GM12891 (cell line): ENCODE results near the gene C3.

Source experiments
- DNase-seq: peaks from one replicate; pipeline ENCODE4 v3.0.0; 2011; ENCODE audit warnings: low spot score; ENCODE audit not compliant: insufficient read length
- FAIRE-seq: peaks from 2 replicates; lab custom pipeline; 2011; peaks lifted over from hg19 to GRCh38; lab: Jason Lieb, UNC
- PAX5 ChIP-seq: IDR thresholded peaks from 2 replicates; pipeline ENCODE4 v1.6.1; 2011; ENCODE audit warnings: low read length, moderate library complexity, mild to moderate bottlenecking; ENCODE audit not compliant: insufficient read depth, severe bottlenecking
- POLR2A ChIP-seq: IDR thresholded peaks from 2 replicates; pipeline ENCODE4 v1.6.1; 2011; ENCODE audit warnings: low read depth, low read length, control low read depth
- POLR2AphosphoS5 ChIP-seq: IDR thresholded peaks from 2 replicates; pipeline ENCODE4 v1.6.1; 2011; ENCODE audit warnings: low read depth, low read length, control low read depth
- POU2F2 ChIP-seq: IDR thresholded peaks from 2 replicates; pipeline ENCODE4 v1.6.1; 2011; ENCODE audit warnings: low read depth, mild to moderate bottlenecking, control low read depth, low read length, moderate library complexity
- SPI1 ChIP-seq: IDR thresholded peaks from 2 replicates; pipeline ENCODE4 v1.6.1; 2011; ENCODE audit warnings: low read depth, low read length, control low read depth
- TAF1 ChIP-seq: IDR thresholded peaks from 2 replicates; pipeline ENCODE4 v1.6.1; 2011; ENCODE audit warnings: low read depth, low read length, control low read depth

Gene C3

DNA sequence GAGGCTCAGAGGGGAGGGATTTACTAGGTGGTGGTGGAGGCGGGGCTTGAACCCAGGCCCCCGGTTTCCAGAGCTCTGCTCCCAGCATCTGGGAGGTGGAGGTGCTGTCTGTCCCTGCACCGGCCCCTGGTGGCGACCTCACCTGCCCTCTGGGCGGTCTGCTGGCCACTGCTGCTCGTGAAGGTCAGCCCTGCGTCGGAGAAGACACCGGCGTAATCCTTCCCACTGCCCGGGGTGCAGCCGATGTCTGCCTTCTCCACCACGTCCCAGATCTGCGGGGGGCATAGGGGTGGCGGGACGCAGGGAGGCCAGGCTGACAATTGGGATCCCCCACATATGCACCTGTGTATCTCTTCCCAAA lies 12.8 kb downstream of the C3 start:
- TF ChIP-seq POLR2AphosphoS5 (no peak), POU2F2 (no peak), PAX5 (no peak), POLR2A (no peak), SPI1 (no peak), TAF1 (no peak)
- FAIRE-seq (no peak), DNase-seq (no peak)

DNA sequence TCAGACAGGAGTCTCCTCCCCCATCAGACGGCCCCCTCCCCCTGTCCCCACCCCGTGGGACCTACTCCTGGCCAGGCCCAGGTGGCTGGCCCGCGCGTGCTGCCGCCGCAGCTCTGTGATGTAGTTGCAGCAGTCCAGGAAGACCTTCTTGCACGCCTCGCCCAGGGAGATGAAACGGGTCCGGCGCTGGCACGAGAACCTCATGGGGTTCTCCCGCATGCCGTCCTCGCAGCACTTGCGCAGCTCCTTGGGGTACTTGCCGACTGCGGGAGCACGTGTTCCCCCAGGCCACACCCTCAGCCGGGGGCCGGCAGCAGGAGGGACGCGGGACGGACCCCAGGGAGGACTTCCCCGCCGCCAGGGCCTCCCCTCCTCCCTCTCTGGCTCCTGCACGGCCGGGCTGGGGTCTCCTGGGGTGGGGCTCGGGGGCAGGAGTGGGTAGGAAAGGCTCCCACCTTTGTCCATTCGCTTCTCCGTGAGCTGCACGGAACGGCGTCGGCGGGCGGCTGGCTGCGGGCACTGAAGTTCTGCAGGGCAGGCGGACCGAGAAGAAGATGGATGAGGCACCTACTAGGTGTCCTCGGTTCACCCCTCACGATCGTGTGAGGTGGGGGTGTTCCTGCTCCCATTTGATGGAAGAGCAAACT lies 13.3 kb downstream of the C3 start:
- TF ChIP-seq PAX5 (no peak), POLR2AphosphoS5 (no peak)
- FAIRE-seq, result no peak
- DNase-seq, result no peak

DNA sequence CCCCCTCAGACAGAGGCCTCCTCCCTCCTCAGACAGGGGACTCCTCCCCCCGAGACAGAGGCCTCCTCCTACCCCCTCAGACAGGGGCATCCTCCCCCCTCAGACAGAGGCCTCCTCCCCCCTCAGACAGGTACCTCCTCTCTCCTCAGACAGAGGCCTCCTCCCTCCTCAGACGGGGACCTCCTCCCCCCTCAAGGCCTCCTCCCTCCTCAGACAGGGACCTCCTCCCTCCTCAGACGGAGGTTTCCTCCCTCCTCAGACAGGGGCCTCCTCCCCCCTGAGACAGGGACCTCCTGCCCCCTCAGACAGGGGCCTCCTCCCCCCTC lies 13.9 kb downstream of the C3 start:
- DNase-seq, result no peak
- no peak for FAIRE-seq

GRCh38 chr19:6705931-6706632 lies 14.4 kb downstream of the C3 start:
- no peak for TF ChIP-seq TAF1
- no peak for TF ChIP-seq POLR2AphosphoS5
- TF ChIP-seq POLR2A, result no peak
- TF ChIP-seq POU2F2, result no peak
- no peak for TF ChIP-seq SPI1
- no peak for TF ChIP-seq PAX5

More for the DNA sequence above, 13.9 kb downstream of the C3 start:
- no peak for TF ChIP-seq SPI1
- no peak for TF ChIP-seq TAF1
- TF ChIP-seq PAX5, result no peak
- TF ChIP-seq POU2F2, result no peak
- no peak for TF ChIP-seq POLR2A
- no peak for TF ChIP-seq POLR2AphosphoS5

GRCh38 chr19:6700586-6701316 lies 19.7 kb downstream of the C3 start:
- FAIRE-seq (no peak), DNase-seq (no peak)
- TF ChIP-seq SPI1 (no peak), POU2F2 (no peak), POLR2A (no peak), POLR2AphosphoS5 (no peak), PAX5 (no peak), TAF1 (no peak)

More at GRCh38 chr19:6705931-6706632, 14.4 kb downstream of the C3 start:
- FAIRE-seq, result no peak
- DNase-seq, result no peak

DNA sequence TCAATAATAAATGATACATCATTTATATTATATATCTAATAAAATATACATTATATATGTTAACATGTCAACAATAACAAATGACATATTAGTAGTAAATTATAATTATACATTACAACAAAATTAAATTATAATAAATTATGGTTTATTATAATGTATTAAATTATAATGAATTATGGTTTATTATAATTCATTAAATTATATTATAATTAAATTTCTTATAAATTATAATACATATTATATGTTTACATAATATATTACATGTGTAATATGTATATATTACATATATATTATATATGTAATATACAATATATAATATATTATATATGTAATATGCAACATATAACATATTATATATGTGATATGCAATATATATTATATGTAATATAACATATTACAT lies 20.5 kb downstream of the C3 start:
- TF ChIP-seq PAX5 (no peak), POLR2AphosphoS5 (no peak), TAF1 (no peak), POLR2A (no peak), SPI1 (no peak), POU2F2 (no peak)
- FAIRE-seq (no peak), DNase-seq (no peak)

DNA sequence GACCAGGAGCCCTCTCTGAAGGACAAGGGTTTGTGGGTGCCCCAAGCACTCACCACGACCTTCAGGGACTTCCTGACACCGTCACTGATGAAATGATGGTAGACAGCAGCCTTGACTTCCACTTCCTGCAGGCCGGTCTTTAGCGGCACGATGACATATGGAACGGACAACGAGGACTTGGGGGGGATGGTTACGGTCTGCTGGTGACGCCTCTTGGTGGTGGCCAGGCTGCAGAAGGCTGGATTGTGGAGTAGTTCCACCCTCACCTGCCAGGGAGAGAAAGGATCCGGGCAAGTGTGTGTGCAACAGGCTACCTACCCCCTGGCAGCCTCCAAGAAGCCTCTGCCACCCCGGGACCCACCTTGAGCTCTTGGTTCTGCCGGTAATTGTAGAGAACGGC lies 23.2 kb downstream of the C3 start:
- no peak for DNase-seq

GRCh38 chr19:6696239-6696820 lies 24.1 kb downstream of the C3 start:
- no peak for TF ChIP-seq SPI1
- no peak for TF ChIP-seq PAX5
- FAIRE-seq, result no peak
- no peak for DNase-seq

More for the DNA sequence above, 23.2 kb downstream of the C3 start:
- TF ChIP-seq POLR2AphosphoS5 (no peak), POU2F2 (no peak), PAX5 (no peak), SPI1 (no peak), POLR2A (no peak), TAF1 (no peak)
- no peak for FAIRE-seq

GRCh38 chr19:6694147-6694815 lies 26.2 kb downstream of the C3 start:
- no peak for FAIRE-seq
- no peak for TF ChIP-seq SPI1
- TF ChIP-seq PAX5, result no peak
- TF ChIP-seq TAF1, result no peak
- TF ChIP-seq POLR2AphosphoS5, result no peak
- TF ChIP-seq POU2F2, result no peak
- TF ChIP-seq POLR2A, result no peak
- no peak for DNase-seq

DNA sequence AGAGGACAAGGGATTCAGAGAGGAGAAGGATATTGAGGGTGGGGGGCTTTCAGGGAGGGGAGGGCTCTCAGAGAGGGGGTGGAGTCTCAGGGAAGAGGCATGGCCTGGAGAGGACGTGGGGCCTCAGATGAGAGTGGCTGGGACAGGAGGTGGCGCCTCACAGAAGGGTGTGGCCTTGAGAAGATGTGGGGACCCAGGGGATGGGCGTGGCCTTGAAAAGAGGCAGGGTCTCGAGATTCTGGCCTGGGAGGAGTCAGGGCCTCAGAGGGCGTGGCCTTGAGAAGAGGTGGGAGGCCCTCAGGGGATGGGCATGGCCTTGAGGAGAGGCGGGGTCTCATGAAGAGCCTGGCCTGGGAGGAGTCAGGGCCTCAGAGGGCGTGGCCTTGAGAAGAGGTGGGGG lies 26.8 kb downstream of the C3 start:
- no peak for TF ChIP-seq POLR2A
- no peak for TF ChIP-seq POLR2AphosphoS5
- TF ChIP-seq SPI1, result no peak
- TF ChIP-seq PAX5, result no peak
- TF ChIP-seq TAF1, result no peak
- no peak for TF ChIP-seq POU2F2
- FAIRE-seq (no peak), DNase-seq (no peak)
